Embryonic facial prominence (tissue), 1 donor: ENCODE measurements around the gene SIRT1.
"Not testable (repeated sequence)": the region's sequence is repeated elsewhere in the genome, so short reads cannot be mapped to it uniquely, and the experiment has no call there.

Experiments used
- DNase-seq: peaks from one replicate; pipeline ENCODE4 v3.0.0-alpha.2; 2016; ENCODE audit errors: extremely low spot score

The SIRT1 gene

GRCh38 chr10:67965456-67965855 lies 81.0 kb downstream of the SIRT1 start:
- DNase-seq: no peak

DNA sequence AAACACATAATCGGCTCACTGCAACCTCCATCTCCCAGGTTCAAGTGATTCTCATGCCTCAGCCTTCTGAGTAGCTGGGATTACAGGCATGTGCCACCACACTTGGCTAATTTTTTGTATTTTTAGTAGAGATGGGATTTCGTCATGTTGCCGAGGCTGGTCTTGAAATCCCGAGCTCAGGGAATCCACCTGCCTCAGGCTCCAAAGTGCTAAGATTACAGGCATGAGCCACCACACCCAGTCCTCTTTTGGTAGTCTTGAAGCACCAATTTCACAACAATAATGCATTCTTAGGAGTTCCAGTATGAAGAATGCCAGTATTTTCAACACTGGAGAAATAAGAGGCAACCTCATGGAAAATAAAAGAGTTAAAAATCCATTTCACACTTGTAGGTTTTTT lies 81.6 kb downstream of the SIRT1 start:
- DNase-seq: not testable (repeated sequence)
